Retinal pigment epithelial cell (primary cell): ENCODE data around the gene PDCD1LG2.
A peak's percentile ranks its signal among the peaks of the same experiment; 100 is the strongest.
"Not testable (repeated sequence)": the region's sequence is repeated elsewhere in the genome, so short reads cannot be mapped to it uniquely, and the experiment has no call there.

ENCODE experiments used
- DNase-seq: peaks from one replicate; pipeline ENCODE4 v3.0.0-alpha.2; 2010; ENCODE audit warnings: low read depth
- H3K4me3 ChIP-seq: 2 replicates; pipeline ENCODE4 v1.5.1; 2011; ENCODE audit warnings: mild to moderate bottlenecking, low read length, control low read depth, moderate library complexity
- TF ChIP-seq, protein P1 (sequence below): conservative IDR thresholded peaks from 2 replicates; pipeline ENCODE4 v1.5.1; 2011; ENCODE audit warnings: low read depth, low read length, control low read depth, inconsistent platforms

Gene PDCD1LG2

GRCh38 chr9:5579881-5580280 is 69.5 kb downstream of the PDCD1LG2 start:
- H3K4me3 ChIP-seq: no peak overlapping the region
- DNase-seq: no peak
- TF ChIP-seq, protein P1, sequence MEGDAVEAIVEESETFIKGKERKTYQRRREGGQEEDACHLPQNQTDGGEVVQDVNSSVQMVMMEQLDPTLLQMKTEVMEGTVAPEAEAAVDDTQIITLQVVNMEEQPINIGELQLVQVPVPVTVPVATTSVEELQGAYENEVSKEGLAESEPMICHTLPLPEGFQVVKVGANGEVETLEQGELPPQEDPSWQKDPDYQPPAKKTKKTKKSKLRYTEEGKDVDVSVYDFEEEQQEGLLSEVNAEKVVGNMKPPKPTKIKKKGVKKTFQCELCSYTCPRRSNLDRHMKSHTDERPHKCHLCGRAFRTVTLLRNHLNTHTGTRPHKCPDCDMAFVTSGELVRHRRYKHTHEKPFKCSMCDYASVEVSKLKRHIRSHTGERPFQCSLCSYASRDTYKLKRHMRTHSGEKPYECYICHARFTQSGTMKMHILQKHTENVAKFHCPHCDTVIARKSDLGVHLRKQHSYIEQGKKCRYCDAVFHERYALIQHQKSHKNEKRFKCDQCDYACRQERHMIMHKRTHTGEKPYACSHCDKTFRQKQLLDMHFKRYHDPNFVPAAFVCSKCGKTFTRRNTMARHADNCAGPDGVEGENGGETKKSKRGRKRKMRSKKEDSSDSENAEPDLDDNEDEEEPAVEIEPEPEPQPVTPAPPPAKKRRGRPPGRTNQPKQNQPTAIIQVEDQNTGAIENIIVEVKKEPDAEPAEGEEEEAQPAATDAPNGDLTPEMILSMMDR: no peak

- H3K4me3 ChIP-seq: no peak overlapping the region
- TF ChIP-seq, protein P1: no peak
- DNase-seq: no peak
These were observed 70.3 kb downstream of the PDCD1LG2 start for GRCh38 chr9:5580650-5581049.

- not testable (repeated sequence) for DNase-seq, H3K4me3 ChIP-seq
These were observed 71.4 kb downstream of the PDCD1LG2 start for GRCh38 chr9:5581706-5582105.

GRCh38 chr9:5582835-5583195 is 72.5 kb downstream of the PDCD1LG2 start:
- H3K4me3 ChIP-seq: no peak overlapping the region
- peak; percentile 84 for DNase-seq
- TF ChIP-seq, protein P1: no peak

GRCh38 chr9:5586391-5586802 is 76.1 kb downstream of the PDCD1LG2 start:
- TF ChIP-seq, protein P1: no peak
- no peak for DNase-seq
- H3K4me3 ChIP-seq: no peak overlapping the region

- DNase-seq: no peak
- no peak overlapping the region for H3K4me3 ChIP-seq
- TF ChIP-seq, protein P1: no peak
These were observed 76.7 kb downstream of the PDCD1LG2 start for GRCh38 chr9:5587024-5587423.

GRCh38 chr9:5592231-5592630 is 81.9 kb downstream of the PDCD1LG2 start:
- DNase-seq: no peak
- H3K4me3 ChIP-seq: no peak overlapping the region
- TF ChIP-seq, protein P1: no peak

DNA sequence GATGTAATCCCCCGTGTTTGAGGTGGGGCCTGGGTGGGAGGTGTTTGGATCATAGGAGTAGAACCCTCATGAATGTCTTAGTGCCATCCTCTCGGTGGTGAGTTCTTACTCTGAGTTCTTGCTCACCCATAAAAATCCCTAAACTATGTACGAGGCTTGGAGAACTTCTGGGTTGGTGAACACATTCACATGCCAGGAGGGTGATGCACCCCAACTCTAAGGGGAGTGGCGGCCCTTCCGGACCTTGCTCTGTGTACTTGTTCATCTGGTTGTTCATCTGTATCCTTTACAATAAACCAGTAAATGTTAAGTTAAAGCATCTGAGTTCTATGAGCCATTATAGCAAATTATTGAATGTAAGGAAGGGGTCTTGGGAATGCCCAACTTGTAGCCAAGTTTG is 82.6 kb downstream of the PDCD1LG2 start:
- TF ChIP-seq, protein P1: no peak
- H3K4me3 ChIP-seq: no peak overlapping the region
- no peak for DNase-seq
